ENCODE data around the gene TMEM156.

DNA sequence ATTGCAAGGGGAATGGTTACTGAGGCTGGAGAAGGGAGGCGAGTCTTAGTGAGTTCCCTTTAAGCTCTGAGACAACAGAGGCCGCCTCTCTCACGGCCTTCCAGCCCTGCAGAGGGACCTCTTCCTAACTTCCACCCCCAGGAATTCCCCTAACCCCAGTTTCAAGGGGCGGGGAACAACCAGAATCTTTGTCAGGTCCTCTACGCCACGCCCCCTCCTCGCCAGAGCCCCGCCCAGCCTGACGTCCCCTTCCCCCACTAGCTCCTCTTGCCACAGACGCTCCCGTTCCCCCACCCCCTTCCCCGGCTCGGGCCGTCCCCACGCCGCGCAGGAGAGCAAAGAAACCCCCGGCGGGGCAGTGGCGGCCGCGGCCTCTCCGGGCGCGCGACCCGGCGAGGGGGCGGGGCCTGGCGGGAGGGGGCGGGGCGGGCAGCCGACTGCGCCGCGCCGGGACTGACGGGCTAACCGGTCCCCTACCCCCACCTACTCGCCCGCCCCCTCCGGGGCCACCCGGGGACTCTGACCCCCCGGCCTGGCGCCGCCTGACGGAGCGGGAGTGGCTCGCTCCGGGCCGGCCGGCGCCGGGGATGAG is 12.3 kb upstream of the TMEM156 start:
- TF ChIP-seq, protein P1, sequence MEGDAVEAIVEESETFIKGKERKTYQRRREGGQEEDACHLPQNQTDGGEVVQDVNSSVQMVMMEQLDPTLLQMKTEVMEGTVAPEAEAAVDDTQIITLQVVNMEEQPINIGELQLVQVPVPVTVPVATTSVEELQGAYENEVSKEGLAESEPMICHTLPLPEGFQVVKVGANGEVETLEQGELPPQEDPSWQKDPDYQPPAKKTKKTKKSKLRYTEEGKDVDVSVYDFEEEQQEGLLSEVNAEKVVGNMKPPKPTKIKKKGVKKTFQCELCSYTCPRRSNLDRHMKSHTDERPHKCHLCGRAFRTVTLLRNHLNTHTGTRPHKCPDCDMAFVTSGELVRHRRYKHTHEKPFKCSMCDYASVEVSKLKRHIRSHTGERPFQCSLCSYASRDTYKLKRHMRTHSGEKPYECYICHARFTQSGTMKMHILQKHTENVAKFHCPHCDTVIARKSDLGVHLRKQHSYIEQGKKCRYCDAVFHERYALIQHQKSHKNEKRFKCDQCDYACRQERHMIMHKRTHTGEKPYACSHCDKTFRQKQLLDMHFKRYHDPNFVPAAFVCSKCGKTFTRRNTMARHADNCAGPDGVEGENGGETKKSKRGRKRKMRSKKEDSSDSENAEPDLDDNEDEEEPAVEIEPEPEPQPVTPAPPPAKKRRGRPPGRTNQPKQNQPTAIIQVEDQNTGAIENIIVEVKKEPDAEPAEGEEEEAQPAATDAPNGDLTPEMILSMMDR (IDR thresholded peaks at IDR 0.05 in 4 of 5, conservative IDR thresholded peaks at IDR 0.05 in 1 of 5) = no peak
- no peak for TF ChIP-seq POLR2A (IDR thresholded peaks at IDR 0.05)

All from gastrocnemius medialis (tissue), 4 donors.